HG03558 (cell line): ENCODE measurements around the gene C3orf62.
"Not testable (repeated sequence)": the region's sequence is repeated elsewhere in the genome, so short reads cannot be mapped to it uniquely, and the experiment has no call there.

Experiments
- ATAC-seq: cut with Tn5 transposase; IDR thresholded peaks from one replicate; pipeline ENCODE4 v1.9.1; 2021; ENCODE audit warnings: moderate number of reproducible peaks; ENCODE audit not compliant: unreplicated experiment; ENCODE audit errors: extremely low read depth

C3orf62 gene

DNA sequence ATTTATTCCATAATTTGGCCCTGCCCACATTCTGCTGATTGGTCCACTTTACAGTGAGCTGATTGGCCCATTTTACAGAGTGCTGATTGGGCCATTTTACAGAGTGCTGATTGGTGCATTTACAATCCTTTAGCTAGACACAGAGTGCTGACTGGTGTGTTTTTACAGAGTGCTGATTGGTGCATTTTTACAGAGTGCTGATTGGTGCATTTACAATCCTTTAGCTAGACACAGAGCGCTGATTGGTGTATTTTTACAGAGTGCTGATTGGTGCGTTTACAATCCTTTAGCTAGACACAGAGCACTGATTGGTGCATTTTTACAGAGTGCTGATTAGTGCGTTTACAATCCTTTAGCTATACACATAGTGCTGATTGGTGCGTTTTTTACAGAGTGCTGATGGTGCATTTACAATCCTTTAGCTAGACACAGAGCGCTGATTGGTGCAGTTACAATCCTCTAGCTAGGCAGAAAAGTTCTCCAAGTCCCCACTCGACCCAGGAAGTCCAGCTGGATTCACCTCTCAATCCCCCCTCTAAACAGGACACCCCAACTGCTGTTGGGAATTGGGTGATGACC lies 56.0 kb downstream of the C3orf62 start:
- not testable (repeated sequence) for ATAC-seq

DNA sequence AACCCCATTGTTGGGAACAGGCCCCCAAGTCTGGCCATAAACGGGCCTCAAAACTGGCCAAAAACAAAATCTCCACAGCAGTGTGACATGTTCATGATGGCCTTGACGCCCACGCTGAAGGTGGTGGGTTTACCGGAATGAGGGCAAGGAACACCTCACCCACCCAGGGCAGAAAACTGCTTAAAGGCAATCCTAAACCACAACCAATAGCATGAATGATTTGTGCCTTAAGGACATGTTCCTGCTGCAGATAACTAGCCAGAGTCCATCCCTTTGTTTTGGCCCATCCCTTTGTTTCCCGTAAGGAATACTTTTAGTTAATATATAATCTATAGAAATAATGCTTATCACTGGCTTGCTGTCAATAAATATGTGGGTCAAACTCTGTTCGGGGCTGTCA lies 57.9 kb downstream of the C3orf62 start:
- ATAC-seq: no peak
